PC-3 (cell line): Measurements from ENCODE around the gene CFH.

Experiments used
- EZH2 ChIP-seq: fragments of 300-600 bp; sonication (generic); IDR thresholded peaks from one replicate; pipeline ENCODE4 v1.6.1; 2017; ENCODE audit warnings: antibody characterized with exemption, mild to moderate bottlenecking, low read length; ENCODE audit not compliant: unreplicated experiment
- EZH2phosphoT487 ChIP-seq: fragments of 300-600 bp; sonication (generic); IDR thresholded peaks from 2 replicates; pipeline ENCODE4 v1.6.1; 2018; ENCODE audit warnings: mild to moderate bottlenecking, antibody characterized with exemption, low read length, borderline replicate concordance
- TF ChIP-seq, protein P1 (sequence below): fragments of 300-600 bp; sonication (generic); conservative IDR thresholded peaks from 2 replicates; pipeline ENCODE4 v1.5.1; 2017; ENCODE audit warnings: antibody characterized with exemption, low read depth, mild to moderate bottlenecking, low read length

DNA sequence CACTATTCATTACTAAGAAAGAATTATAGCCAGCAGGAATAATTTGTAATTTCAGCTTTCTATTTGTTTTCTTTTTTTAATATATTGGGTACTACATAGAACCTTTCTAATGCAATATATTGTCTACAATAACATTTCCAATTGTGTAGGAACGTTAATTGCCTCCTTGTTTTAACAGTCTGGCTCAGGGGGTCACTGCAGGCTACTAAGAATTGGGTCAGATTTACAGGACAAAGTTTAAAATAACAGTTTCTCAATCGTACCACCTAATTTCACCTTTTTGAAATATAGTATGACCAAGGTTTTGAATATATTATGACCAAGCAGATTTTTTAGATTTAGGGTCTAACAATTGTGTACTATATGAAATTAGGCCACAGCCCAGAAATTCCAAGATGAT lies 2.4 kb downstream of the CFH start:
- TF ChIP-seq, protein P1, sequence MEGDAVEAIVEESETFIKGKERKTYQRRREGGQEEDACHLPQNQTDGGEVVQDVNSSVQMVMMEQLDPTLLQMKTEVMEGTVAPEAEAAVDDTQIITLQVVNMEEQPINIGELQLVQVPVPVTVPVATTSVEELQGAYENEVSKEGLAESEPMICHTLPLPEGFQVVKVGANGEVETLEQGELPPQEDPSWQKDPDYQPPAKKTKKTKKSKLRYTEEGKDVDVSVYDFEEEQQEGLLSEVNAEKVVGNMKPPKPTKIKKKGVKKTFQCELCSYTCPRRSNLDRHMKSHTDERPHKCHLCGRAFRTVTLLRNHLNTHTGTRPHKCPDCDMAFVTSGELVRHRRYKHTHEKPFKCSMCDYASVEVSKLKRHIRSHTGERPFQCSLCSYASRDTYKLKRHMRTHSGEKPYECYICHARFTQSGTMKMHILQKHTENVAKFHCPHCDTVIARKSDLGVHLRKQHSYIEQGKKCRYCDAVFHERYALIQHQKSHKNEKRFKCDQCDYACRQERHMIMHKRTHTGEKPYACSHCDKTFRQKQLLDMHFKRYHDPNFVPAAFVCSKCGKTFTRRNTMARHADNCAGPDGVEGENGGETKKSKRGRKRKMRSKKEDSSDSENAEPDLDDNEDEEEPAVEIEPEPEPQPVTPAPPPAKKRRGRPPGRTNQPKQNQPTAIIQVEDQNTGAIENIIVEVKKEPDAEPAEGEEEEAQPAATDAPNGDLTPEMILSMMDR = no peak
- TF ChIP-seq EZH2phosphoT487 = no peak
- no peak for TF ChIP-seq EZH2
